Neuronal stem cell (in vitro differentiated cells): Measurements from ENCODE around the gene EGFL8.

Experiments
- DNase-seq: peaks from one replicate; pipeline ENCODE4 v3.0.0-alpha.2; 2013; ENCODE audit warnings: low spot score
- H2AFZ ChIP-seq: one replicate; pipeline ENCODE4 v1.6.1; 2013; ENCODE audit warnings: mild to moderate bottlenecking, low read length, inconsistent platforms
- H2AK5ac ChIP-seq: 2 replicates; pipeline ENCODE4 v1.6.1; 2013; ENCODE audit warnings: low read depth, mild to moderate bottlenecking, inconsistent platforms, low read length, moderate library complexity, mixed read lengths
- H2BK120ac ChIP-seq: 2 replicates; pipeline ENCODE4 v1.6.1; 2013; ENCODE audit warnings: low read depth, mild to moderate bottlenecking, inconsistent platforms, low read length, moderate library complexity, mixed read lengths
- H2BK12ac ChIP-seq: one replicate; pipeline ENCODE4 v1.6.1; 2013; ENCODE audit warnings: low read length, inconsistent platforms
- H2BK15ac ChIP-seq: 2 replicates; pipeline ENCODE4 v1.6.1; 2013; ENCODE audit warnings: mild to moderate bottlenecking, low read length, inconsistent platforms, mixed read lengths
- H2BK5ac ChIP-seq: one replicate; pipeline ENCODE4 v1.6.1; 2013; ENCODE audit warnings: inconsistent platforms, mild to moderate bottlenecking, low read length, moderate library complexity
- H3K14ac ChIP-seq: one replicate; pipeline ENCODE4 v1.6.1; 2013; ENCODE audit warnings: low read length, inconsistent platforms
- H3K18ac ChIP-seq: 2 replicates; pipeline ENCODE4 v1.6.1; 2013; ENCODE audit warnings: low read length, inconsistent platforms
- H3K23ac ChIP-seq: 2 replicates; pipeline ENCODE4 v1.6.1; 2013; ENCODE audit warnings: low read depth, mild to moderate bottlenecking, mixed read lengths, low read length, inconsistent platforms; ENCODE audit not compliant: poor library complexity
- H3K27ac ChIP-seq: replicated peaks from 3 replicates; pipeline ENCODE4 v1.5.1; 2013; ENCODE audit warnings: low read length, inconsistent platforms
- H3K27me3 ChIP-seq, 3 experiments: 2 replicates each; pipeline ENCODE4 v1.6.1; 2013; ENCODE audit warnings: low read length in 3 of 3, mild to moderate bottlenecking in 2 of 3, inconsistent platforms in 1 of 3, low read depth in 1 of 3, mixed read lengths in 1 of 3, moderate library complexity in 1 of 3; ENCODE audit not compliant: control insufficient read depth in 3 of 3, insufficient read depth in 3 of 3
- H3K36me3 ChIP-seq, 2 donors: replicated peaks in 1 of 2; 2 replicates each; pipeline ENCODE4 v1.6.1; 2013; ENCODE audit warnings: low read length in 2 of 2; ENCODE audit not compliant: control insufficient read depth in 2 of 2, insufficient read depth in 2 of 2
- H3K4ac ChIP-seq: 2 replicates; pipeline ENCODE4 v1.6.1; 2013; ENCODE audit warnings: inconsistent platforms, mild to moderate bottlenecking, low read length, moderate library complexity
- H3K4me1 ChIP-seq, 2 donors: 1 replicate in 1 of 2; 2 replicates in 1 of 2; pipeline ENCODE4 v1.6.1; 2013; ENCODE audit warnings: low read length in 2 of 2, low read depth in 1 of 2; ENCODE audit not compliant: control insufficient read depth in 2 of 2, insufficient read depth in 1 of 2
- H3K4me2 ChIP-seq: one replicate; pipeline ENCODE4 v1.6.1; 2013; ENCODE audit warnings: mild to moderate bottlenecking, low read length, inconsistent platforms; ENCODE audit not compliant: insufficient read depth, poor library complexity, severe bottlenecking
- H3K4me3 ChIP-seq, 2 donors: 2 replicates each; pipeline ENCODE4 v1.5.1; 2013; ENCODE audit warnings: low read length in 2 of 2, mild to moderate bottlenecking in 2 of 2, inconsistent platforms in 1 of 2, moderate library complexity in 1 of 2
- H3K79me1 ChIP-seq: one replicate; pipeline ENCODE4 v1.6.1; 2013; ENCODE audit warnings: low read depth, mild to moderate bottlenecking, inconsistent platforms, low read length, moderate library complexity
- H3K9ac ChIP-seq: one replicate; pipeline ENCODE4 v1.6.1; 2013; ENCODE audit warnings: mild to moderate bottlenecking, low read depth, low read length, inconsistent platforms; ENCODE audit not compliant: poor library complexity
- H3K9me3 ChIP-seq, 2 donors: replicated peaks in 1 of 2; 2 replicates each; pipeline versions ENCODE3 to v1.6.1; 2013; ENCODE audit warnings: low read length in 2 of 2, mild to moderate bottlenecking in 2 of 2, inconsistent platforms in 1 of 2, low read depth in 1 of 2, mixed read lengths in 1 of 2, moderate library complexity in 1 of 2; ENCODE audit not compliant: control insufficient read depth in 2 of 2, insufficient read depth in 1 of 2
- H4K8ac ChIP-seq: one replicate; pipeline ENCODE4 v1.6.1; 2013; ENCODE audit warnings: low read depth, mild to moderate bottlenecking, inconsistent platforms, low read length, moderate library complexity
- H4K91ac ChIP-seq: one replicate; pipeline ENCODE4 v1.6.1; 2013; ENCODE audit warnings: low read length, low read depth, mild to moderate bottlenecking, inconsistent platforms; ENCODE audit not compliant: poor library complexity
- WGBS, 2 donors: extraction: QIAGEN DNeasy Blood & Tissue Kit; methylation state at CpG; one replicate each; pipeline ENCODE4 v1.1.7; 2013; ENCODE audit warnings: missing lambda C conversion rate in 2 of 2, mixed read lengths in 1 of 2; ENCODE audit not compliant: insufficient read length in 2 of 2, insufficient replicate concordance in 1 of 2; ENCODE audit errors: extremely low coverage in 2 of 2; 5-methylcytosine and 5-hydroxymethylcytosine counted together

The EGFL8 gene

DNA sequence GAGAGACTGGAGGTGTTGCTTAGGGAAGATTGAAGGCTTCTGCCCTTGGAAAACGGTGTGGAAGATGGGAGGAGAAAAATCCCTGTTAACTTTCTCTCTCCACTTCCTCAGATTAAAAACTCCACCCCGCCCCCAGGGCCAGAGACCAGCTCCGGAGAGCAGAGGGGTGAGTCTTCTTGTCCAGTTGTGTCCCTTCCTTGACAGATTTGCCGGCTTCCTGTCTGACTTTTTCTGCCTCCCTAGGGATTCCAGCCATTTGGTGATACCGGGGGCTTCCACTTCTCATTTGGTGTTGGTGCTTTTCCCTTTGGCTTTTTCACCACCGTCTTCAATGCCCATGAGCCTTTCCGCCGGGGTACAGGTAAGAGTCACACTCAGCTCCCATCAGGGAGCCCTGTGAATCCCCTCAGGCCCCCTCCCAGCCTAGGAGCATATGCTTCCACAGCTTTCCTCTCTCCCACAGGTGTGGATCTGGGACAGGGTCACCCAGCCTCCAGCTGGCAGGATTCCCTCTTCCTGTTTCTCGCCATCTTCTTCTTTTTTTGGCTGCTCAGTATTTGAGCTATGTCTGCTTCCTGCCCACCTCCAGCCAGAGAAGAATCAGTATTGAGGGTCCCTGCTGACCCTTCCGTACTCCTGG lies 15.5 kb downstream of the EGFL8 start:
- WGBS, 2 donors, result no CpG with 5 or more reads among the region's 10 CpGs
- Histone ChIP-seq H3K4me3 (no peak overlapping the region), H3K27me3 (no peaks in the 10 kb centered on the region), H3K36me3 (peaks cover 25 to 47% of the 10 kb centered on the region in 2 donors), H3K9me3 (no peaks in the 10 kb centered on the region), H3K14ac (no peak overlapping the region), H2BK120ac (no peak overlapping the region), H2AFZ (no peak overlapping the region), H3K27ac (no peak overlapping the region), H2BK15ac (no peak overlapping the region), H3K79me1 (no peaks in the 10 kb centered on the region), H3K4me1 (peaks cover 8 to 12% of the 10 kb centered on the region in 2 donors), H3K23ac (no peak overlapping the region), H4K91ac (no peak overlapping the region), H2BK12ac (no peak overlapping the region), H4K8ac (no peak overlapping the region), H3K9ac (no peak overlapping the region), H2AK5ac (no peak overlapping the region), H3K18ac (no peak overlapping the region), H2BK5ac (no peak overlapping the region), H3K4me2 (no peak overlapping the region), H3K4ac (no peak overlapping the region)
- no peak for DNase-seq

DNA sequence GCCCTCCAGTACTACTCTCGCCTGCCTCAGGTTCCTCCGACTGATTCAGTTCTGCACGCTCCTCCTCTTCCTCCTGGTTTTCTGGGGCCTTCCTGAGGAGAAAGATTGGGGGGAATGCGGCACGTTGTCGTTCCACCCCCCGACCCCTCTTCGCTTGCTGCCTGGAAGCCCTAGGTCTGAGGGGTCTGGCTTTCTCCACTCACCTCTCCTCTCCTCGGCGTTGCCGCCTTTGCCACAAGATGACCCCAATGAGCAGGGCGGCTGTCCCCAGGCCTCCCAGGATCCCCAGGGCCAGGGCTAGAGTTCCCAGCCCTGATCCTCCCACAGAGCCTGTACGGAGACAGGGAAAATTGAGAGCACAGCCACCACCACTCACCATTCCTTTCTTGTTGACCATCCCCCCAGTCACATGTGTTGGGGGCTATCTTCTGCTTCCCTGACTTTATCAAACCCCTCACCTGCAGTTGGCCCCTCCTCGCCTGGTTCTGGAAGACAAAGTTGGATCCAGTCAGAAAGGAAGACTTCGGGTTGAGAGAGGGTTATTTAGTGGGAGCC lies 16.8 kb downstream of the EGFL8 start:
- no peak overlapping the region for H3K4ac ChIP-seq
- DNase-seq, result no peak
- no CpG with 5 or more reads among the region's 15 CpGs for WGBS, 2 donors
- H3K23ac ChIP-seq, result no peak overlapping the region
- no peak overlapping the region for H2AK5ac ChIP-seq
- no peak overlapping the region for H4K8ac ChIP-seq
- H2BK12ac ChIP-seq, result no peak overlapping the region
- H3K79me1 ChIP-seq, result no peaks in the 10 kb centered on the region
- no peaks in the 10 kb centered on the region for H3K27me3 ChIP-seq
- H3K14ac ChIP-seq, result no peak overlapping the region
- no peak overlapping the region for H2AFZ ChIP-seq
- H2BK120ac ChIP-seq, result no peak overlapping the region
- no peak overlapping the region for H3K4me2 ChIP-seq
- H3K27ac ChIP-seq, result no peak overlapping the region
- peaks cover 25 to 55% of the 10 kb centered on the region in 2 donors for H3K36me3 ChIP-seq
- no peak overlapping the region for H2BK15ac ChIP-seq
- no peak overlapping the region for H3K9ac ChIP-seq
- H4K91ac ChIP-seq, result no peak overlapping the region
- peaks cover 5 to 11% of the 10 kb centered on the region in 2 donors for H3K4me1 ChIP-seq
- no peaks in the 10 kb centered on the region for H3K9me3 ChIP-seq
- H3K18ac ChIP-seq, result no peak overlapping the region
- no peak overlapping the region for H3K4me3 ChIP-seq
- no peak overlapping the region for H2BK5ac ChIP-seq

DNA sequence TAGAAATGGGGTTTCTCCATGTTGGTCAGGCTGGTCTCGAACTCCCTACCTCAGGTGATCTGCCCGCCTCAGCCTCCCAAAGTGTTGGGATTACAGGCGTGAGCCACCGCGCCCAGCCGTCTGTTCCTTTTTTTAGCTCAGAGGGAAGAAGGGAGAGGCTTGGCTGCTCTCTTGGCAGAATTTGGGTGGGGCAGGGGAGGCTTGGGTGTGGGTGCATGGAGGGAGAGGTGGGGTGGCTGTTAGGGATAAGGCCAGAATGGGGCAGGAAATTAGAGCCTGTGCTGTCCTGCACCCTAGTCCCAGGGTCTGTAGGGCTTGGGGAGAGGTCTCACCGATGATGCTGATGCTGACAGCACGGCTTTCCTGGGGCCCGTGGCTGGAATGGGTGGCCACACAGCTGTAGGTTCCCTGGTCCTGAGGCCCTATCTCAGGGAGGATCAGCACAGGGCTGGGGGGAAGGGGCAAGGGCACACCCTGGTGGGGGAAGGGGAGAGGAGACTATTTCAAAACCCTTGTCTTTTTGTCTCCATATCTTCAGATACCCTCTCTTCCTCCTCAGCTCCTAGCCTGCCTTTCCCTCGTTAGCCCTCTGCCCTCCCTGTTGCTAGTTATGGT lies 17.6 kb downstream of the EGFL8 start:
- Histone ChIP-seq H3K4me1 (peaks cover 3 to 4% of the 10 kb centered on the region in 2 donors), H3K36me3 (peaks cover 30 to 63% of the 10 kb centered on the region in 2 donors), H3K18ac (no peak overlapping the region), H3K14ac (no peak overlapping the region), H3K23ac (peak overlapping the region; percentile 62), H2BK120ac (no peak overlapping the region), H4K8ac (no peak overlapping the region), H3K9ac (no peak overlapping the region), H3K79me1 (no peaks in the 10 kb centered on the region), H3K4ac (no peak overlapping the region), H2AFZ (no peak overlapping the region), H2AK5ac (no peak overlapping the region), H2BK12ac (no peak overlapping the region), H3K27me3 (no peaks in the 10 kb centered on the region), H3K9me3 (no peaks in the 10 kb centered on the region), H2BK5ac (no peak overlapping the region), H2BK15ac (no peak overlapping the region), H3K4me3 (no peak overlapping the region), H4K91ac (no peak overlapping the region), H3K27ac (no peak overlapping the region), H3K4me2 (no peak overlapping the region)
- no CpG with 5 or more reads among the region's 10 CpGs for WGBS, 2 donors
- DNase-seq, result no peak

DNA sequence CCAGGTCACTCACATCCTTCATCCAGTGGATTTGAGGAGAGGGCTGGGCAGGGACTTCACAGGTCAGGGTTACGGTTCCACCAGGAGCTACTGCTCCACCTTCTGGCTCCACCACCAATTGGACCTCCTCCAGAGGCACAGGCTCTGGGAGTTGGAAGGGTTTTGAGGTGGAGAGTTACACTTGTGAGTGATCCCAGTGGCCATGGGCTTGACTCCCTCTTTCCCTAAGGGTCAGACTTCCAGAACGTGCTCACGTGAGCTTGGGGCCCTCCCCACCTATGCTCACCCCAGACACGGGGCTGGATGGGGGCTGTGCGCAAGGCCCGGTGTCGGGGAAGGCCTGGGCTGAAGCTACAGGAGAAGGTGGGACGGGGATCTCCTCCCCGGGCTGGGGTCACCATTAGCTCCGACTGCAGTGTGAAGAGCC lies 18.2 kb downstream of the EGFL8 start:
- Histone ChIP-seq H3K27me3 (no peaks in the 10 kb centered on the region), H3K9ac (no peak overlapping the region), H4K8ac (no peak overlapping the region), H3K4me1 (peaks cover 2 to 4% of the 10 kb centered on the region in 2 donors), H2BK5ac (no peak overlapping the region), H3K14ac (no peak overlapping the region), H3K23ac (no peak overlapping the region), H3K9me3 (no peaks in the 10 kb centered on the region), H3K4ac (no peak overlapping the region), H2BK12ac (no peak overlapping the region), H3K27ac (no peak overlapping the region), H2BK120ac (no peak overlapping the region), H3K18ac (no peak overlapping the region), H4K91ac (no peak overlapping the region), H3K4me3 (no peak overlapping the region), H3K4me2 (no peak overlapping the region), H3K36me3 (peaks cover 36 to 68% of the 10 kb centered on the region in 2 donors), H2AFZ (no peak overlapping the region), H2AK5ac (no peak overlapping the region), H2BK15ac (no peak overlapping the region), H3K79me1 (peaks cover 3% of the 10 kb centered on the region)
- no peak for DNase-seq
- WGBS, 2 donors, result no CpG with 5 or more reads among the region's 10 CpGs
